ENCODE results near the gene ALG13.
"Not testable (repeated sequence)": the region's sequence is repeated elsewhere in the genome, so short reads cannot be mapped to it uniquely, and the experiment has no call there.

Gene ALG13

GRCh38 chrX:111761578-111762135, 80.7 kb downstream of the ALG13 start:
- DNase-seq, result no peak

- no peak for DNase-seq
Observed at GRCh38 chrX:111778591-111778990, 97.6 kb downstream of the ALG13 start.

GRCh38 chrX:111779582-111779981, 98.6 kb downstream of the ALG13 start:
- no peak for DNase-seq

- no peak for DNase-seq
Observed at GRCh38 chrX:111784667-111785066, 103.7 kb downstream of the ALG13 start.

- not testable (repeated sequence) for DNase-seq
Observed at GRCh38 chrX:111790054-111790453, 109.1 kb downstream of the ALG13 start.

Data from NCI-H2171 (cell line).